Ovary (tissue), 9 donors: ENCODE results near the gene C3AR1. TPM values are rescaled to one million over a fixed set of nuclear protein-coding genes. Genes with fewer than 3 reads are reported as not detected.
A peak's percentile ranks its signal among the peaks of the same experiment; 100 is the strongest.

Experiments
- DNase-seq, 5 donors: peaks; one replicate each; pipeline ENCODE4 v3.0.0-alpha.2; 2019 to 2020
- H3K27ac ChIP-seq, 2 donors: fragments of 200-600 bp; one replicate each; pipeline versions ENCODE4 v1.5.1 to v1.8.0; 2019 to 2022
- H3K27me3 ChIP-seq: fragments of 200-600 bp; one replicate; pipeline ENCODE4 v1.8.0; 2022
- H3K36me3 ChIP-seq: fragments of 200-600 bp; sonication (generic); one replicate; pipeline ENCODE4 v1.5.1; 2019
- H3K4me1 ChIP-seq: one replicate; pipeline ENCODE4 v1.8.1; 2013; ENCODE audit warnings: mild to moderate bottlenecking, moderate library complexity; ENCODE audit not compliant: insufficient read depth
- H3K4me3 ChIP-seq: fragments of 200-600 bp; sonication (generic); one replicate; pipeline ENCODE4 v1.5.1; 2017
- H3K9me3 ChIP-seq, 2 donors: fragments of 200-600 bp in 1 of 2; sonication (generic) in 1 of 2; one replicate each; pipeline versions ENCODE4 v1.5.1 to v1.8.1; 2013 to 2019; ENCODE audit warnings: mild to moderate bottlenecking in 1 of 2, moderate library complexity in 1 of 2
- CTCF ChIP-seq, 3 donors: fragments of 450-650 bp in 2 of 3; fragments of 200-600 bp in 1 of 3; IDR thresholded peaks; one replicate each; pipeline versions ENCODE4 v1.5.1 to v1.8.0; 2016 to 2022; ENCODE audit warnings: antibody characterized with exemption in 3 of 3, mild to moderate bottlenecking in 1 of 3
- EP300 ChIP-seq: sonication (generic); formaldehyde crosslinking; IDR thresholded peaks from one replicate; pipeline ENCODE4 v1.6.1; 2017; ENCODE audit warnings: antibody characterized with exemption
- POLR2A ChIP-seq: fragments of 450-650 bp; IDR thresholded peaks from one replicate; pipeline ENCODE4 v1.6.1; 2017; ENCODE audit warnings: antibody characterized with exemption, mild to moderate bottlenecking, moderate library complexity
- WGBS, 3 donors: extraction: QIAGEN DNeasy Blood & Tissue Kit in 1 of 3; methylation state at CpG; one replicate each; pipeline versions ENCODE4 v1.1.5 to v1.1.7; 2013 to 2017; 5-methylcytosine and 5-hydroxymethylcytosine counted together
- intact Hi-C, 4 donors: fragments of 100-400 bp; cut with DNase I; formaldehyde crosslinking; loops; one replicate each; pipeline versions ENCODE4 v1.11.0 to v1.15.1; 2022 to 2023
- polyA plus RNA-seq, 2 donors: library from polyadenylated mRNA; stranded (reverse); fragments of 200-250 nt in 1 of 2; fragments of 350-450 nt in 1 of 2; fragmentation: Illumina TruSeq in 1 of 2; extraction: RNeasy Lipid Tissue Mini Kit (QIAGEN cat#74804) in 1 of 2; gene quantifications; one replicate each; pipeline ENCODE4 v1.2.3, GENCODE V29; 2013 to 2014
- total RNA-seq, 7 donors: library from RNA; depleted of rRNA in 2 of 7; stranded (reverse); fragments of >200 nt in 2 of 7; fragmentation: NEBNext Ultra II Directional in 3 of 7; extraction: Animal tissue kit (Norgen Biotek cat#: 25700) in 3 of 7; gene quantifications; one replicate each; pipeline versions ENCODE4 v1.1.0 to v1.2.4, GENCODE V29; 2016 to 2023
- donor health status: DM: no; HTN: no; CAD: no; lungs with moderate emphysema.
- donor health status: DM: no; HTN: no; CAD: no.
- donor health status: Bipolar disorder and iron deficiency.
- donor health status: DM: yes; HTN: yes; CAD: no.
- donor health status: DM: no; HTN: no; CAD: no.
- donor health status: DM: yes; HTN: yes; CAD: no.

C3AR1 gene
- total and polyA plus RNA-seq, 9 donors = 2.5 to 22.6 (median 5.6) TPM

- no peaks in the 10 kb centered on the region for H3K27me3 ChIP-seq
- no peak for DNase-seq
- H3K4me1 ChIP-seq = peaks cover 5% of the 10 kb centered on the region
- intact Hi-C loops = no loop called here
- H3K4me3 ChIP-seq = no peak overlapping the region
- TF ChIP-seq CTCF (IDR thresholded peaks at IDR 0.05) = no peak
- TF ChIP-seq EP300 = no peak
- no peak for TF ChIP-seq POLR2A
- H3K36me3 ChIP-seq = no peaks in the 10 kb centered on the region
- no peak overlapping the region for H3K27ac ChIP-seq
- H3K9me3 ChIP-seq = no peaks in the 10 kb centered on the region
- 76 to 79% (median 77%) methylated on average over 3 of the region's 3 CpGs for WGBS, 3 donors
These were observed 36.0 kb downstream of the C3AR1 start for GRCh38 chr12:8030189-8030588.

GRCh38 chr12:8028267-8028666, 37.9 kb downstream of the C3AR1 start:
- intact Hi-C loops = no loop called here
- Histone ChIP-seq H3K4me3 (no peak overlapping the region), H3K27me3 (no peaks in the 10 kb centered on the region), H3K27ac (no peak overlapping the region), H3K9me3 (no peaks in the 10 kb centered on the region), H3K4me1 (no peaks in the 10 kb centered on the region), H3K36me3 (no peaks in the 10 kb centered on the region)
- peak in 1 of 5 donors; percentile 30 for DNase-seq
- 94 to 96% (median 96%) methylated on average over 15 of the region's 15 CpGs for WGBS, 3 donors
- no peak for TF ChIP-seq EP300
- no peak for TF ChIP-seq POLR2A
- no peak for TF ChIP-seq CTCF (IDR thresholded peaks at IDR 0.05)

GRCh38 chr12:8027856-8028255, 38.3 kb downstream of the C3AR1 start:
- H3K4me3 ChIP-seq = peak overlapping the region; percentile 84
- DNase-seq = no peak
- TF ChIP-seq EP300 (no peak), POLR2A (no peak), CTCF (IDR thresholded peaks at IDR 0.05) (no peak)
- no peaks in the 10 kb centered on the region for H3K4me1 ChIP-seq
- H3K36me3 ChIP-seq = no peaks in the 10 kb centered on the region
- no peaks in the 10 kb centered on the region for H3K27me3 ChIP-seq
- 53 to 59% (median 58%) methylated on average over 5 of the region's 5 CpGs for WGBS, 3 donors
- intact Hi-C loops = no loop called here
- no peaks in the 10 kb centered on the region for H3K9me3 ChIP-seq
- no peak overlapping the region for H3K27ac ChIP-seq

GRCh38 chr12:8026291-8026900, 39.8 kb downstream of the C3AR1 start:
- intact Hi-C loops = no loop called here
- DNase-seq = peak; percentile 96 to 99 (median 97)
- WGBS, 3 donors = 0 to 1% (median 0%) methylated on average over 27 of the region's 27 CpGs

More at GRCh38 chr12:8026291-8026900, 39.8 kb downstream of the C3AR1 start:
- Histone ChIP-seq H3K27me3 (no peaks in the 10 kb centered on the region), H3K27ac (peak overlapping the region; percentile 99 to 100), H3K4me1 (no peaks in the 10 kb centered on the region), H3K9me3 (no peaks in the 10 kb centered on the region), H3K4me3 (peak overlapping the region; percentile 84), H3K36me3 (no peaks in the 10 kb centered on the region)
- TF ChIP-seq CTCF (IDR thresholded peaks at IDR 0.05) (no peak), EP300 (peak; percentile 37), POLR2A (peak; percentile 73)
